HG02870 (cell line): Measurements from ENCODE around the gene TK1.

Source experiments
- ATAC-seq: cut with Tn5 transposase; IDR thresholded peaks from one replicate; pipeline ENCODE4 v1.9.1; 2021; ENCODE audit warnings: mild to moderate bottlenecking, moderate library complexity; ENCODE audit not compliant: unreplicated experiment

The TK1 gene

DNA sequence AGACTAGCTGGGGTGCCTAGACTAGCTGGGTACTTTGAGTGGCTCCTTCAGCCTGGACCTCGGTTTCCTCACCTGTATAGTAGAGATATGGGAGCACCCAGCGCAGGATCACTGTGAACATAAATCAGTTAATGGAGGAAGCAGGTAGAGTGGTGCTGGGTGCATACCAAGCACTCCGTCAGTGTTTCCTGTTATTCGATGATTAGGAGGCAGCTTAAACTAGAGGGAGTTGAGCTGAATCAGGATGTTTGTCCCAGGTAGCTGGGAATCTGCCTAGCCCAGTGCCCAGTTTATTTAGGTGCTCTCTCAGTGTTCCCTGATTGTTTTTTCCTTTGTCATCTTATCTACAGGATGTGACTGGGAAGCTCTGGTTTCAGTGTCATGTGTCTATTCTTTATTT is 36.2 kb upstream of the TK1 start:
- ATAC-seq: no peak

DNA sequence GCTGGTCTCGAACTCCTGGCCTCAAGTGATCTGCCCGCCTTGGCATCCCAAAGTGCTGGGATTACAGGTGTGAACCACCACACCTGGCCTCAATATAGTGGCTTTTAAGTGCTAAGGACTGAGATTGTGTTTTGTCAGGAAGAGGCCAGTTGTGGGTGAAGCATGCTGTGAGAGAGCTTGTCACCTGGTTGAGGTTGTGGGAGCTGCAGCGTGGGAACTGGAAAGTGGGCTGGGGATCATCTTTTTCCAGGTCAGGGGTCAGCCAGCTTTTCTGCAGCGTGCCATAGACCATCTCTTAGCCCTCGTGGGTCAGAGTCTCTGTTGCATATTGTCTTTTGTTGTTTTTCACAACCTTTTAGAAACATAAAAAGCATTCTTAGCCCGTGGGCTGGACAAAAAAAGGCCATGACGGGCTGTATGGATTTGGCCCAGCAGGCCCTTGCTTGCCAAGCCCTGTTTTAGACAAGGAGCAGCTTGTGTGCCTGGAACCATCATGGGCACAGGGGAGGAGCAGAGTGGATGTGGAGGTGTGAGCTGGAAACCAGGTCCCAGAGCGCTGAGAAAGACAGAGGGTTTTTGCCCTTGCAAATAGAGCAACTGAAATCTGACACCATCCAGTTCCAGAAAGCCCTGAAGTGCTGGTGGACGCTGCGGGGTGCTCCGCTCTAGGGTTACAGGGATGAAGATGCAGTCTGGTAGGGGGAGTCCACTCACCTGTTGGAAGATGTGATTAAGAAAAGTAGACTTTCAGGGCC is 32.7 kb upstream of the TK1 start:
- ATAC-seq: no peak

DNA sequence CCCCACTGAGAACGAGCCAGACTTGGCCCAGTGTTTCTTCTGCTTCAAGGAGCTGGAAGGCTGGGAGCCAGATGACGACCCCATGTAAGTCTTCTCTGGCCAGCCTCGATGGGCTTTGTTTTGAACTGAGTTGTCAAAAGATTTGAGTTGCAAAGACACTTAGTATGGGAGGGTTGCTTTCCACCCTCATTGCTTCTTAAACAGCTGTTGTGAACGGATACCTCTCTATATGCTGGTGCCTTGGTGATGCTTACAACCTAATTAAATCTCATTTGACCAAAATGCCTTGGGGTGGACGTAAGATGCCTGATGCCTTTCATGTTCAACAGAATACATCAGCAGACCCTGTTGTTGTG is 27.8 kb upstream of the TK1 start:
- no peak for ATAC-seq

DNA sequence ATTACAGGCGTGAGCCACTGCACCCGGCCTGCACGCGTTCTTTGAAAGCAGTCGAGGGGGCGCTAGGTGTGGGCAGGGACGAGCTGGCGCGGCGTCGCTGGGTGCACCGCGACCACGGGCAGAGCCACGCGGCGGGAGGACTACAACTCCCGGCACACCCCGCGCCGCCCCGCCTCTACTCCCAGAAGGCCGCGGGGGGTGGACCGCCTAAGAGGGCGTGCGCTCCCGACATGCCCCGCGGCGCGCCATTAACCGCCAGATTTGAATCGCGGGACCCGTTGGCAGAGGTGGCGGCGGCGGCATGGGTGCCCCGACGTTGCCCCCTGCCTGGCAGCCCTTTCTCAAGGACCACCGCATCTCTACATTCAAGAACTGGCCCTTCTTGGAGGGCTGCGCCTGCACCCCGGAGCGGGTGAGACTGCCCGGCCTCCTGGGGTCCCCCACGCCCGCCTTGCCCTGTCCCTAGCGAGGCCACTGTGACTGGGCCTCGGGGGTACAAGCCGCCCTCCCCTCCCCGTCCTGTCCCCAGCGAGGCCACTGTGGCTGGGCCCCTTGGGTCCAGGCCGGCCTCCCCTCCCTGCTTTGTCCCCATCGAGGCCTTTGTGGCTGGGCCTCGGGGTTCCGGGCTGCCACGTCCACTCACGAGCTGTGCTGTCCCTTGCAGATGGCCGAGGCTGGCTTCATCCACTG is 27.3 kb upstream of the TK1 start, which contains the start of gene BIRC5:
BIRC5 (plus strand) TSS at position 238 of the 690 bp plus-strand sequence; CDS start at position 302, 64 bp downstream.
- peak; percentile 68 for ATAC-seq

DNA sequence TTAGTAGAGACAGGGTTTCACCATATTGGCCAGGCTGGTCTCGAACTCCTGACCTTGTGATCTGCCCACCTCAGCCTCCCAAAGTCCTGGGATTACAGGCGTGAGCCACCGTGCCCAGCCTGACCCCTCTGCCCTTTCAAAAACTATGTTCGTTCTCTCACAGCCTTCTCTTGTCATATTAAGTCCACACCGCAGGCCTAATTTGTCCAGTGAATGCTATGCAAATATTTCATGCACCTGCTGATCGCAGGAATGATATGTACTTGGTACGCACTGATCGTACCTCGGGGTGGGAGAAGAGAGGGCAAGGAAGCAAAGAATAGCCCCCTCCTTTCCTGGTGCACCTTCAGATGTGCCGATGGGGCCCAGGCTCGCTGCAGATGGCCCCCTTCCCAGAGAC is 24.2 kb upstream of the TK1 start:
- no peak for ATAC-seq

DNA sequence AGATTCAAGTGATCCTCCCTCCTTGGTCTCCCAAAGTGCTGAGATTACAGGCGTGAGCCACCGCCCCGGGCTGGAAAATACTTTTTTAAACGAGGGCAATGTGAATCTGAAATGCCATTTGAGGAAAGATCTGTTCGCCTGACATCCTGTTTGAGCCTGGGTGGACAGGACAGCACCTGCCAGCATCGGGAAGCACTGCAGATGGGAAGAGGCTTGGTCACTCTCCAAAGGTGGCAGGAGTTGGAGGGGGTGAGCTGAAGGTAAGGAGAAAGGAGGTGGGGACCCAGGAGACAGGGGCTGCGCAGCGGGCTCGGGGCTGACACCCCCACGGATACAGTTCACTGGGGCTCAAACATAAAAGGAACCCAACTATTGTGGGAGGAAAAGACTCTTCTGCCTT is 23.3 kb upstream of the TK1 start:
- no peak for ATAC-seq

DNA sequence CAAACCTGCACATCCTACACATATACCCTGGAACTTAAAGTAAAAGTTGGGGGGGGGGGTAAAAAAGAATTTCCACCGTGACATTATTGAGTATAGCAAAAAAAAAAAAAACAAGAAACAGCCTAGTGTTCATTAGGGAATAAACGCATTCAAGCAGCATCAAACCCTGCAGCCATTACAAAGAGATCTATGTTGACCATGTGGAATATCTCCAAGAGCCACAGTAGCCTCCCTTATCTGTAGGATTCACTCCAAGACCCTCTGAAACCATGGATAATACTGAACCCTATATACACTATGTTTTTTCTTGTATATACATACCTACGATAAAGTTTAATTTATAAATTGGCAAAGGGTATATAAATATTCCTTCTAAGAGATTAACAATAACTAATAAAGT is 21.6 kb upstream of the TK1 start:
- no peak for ATAC-seq

DNA sequence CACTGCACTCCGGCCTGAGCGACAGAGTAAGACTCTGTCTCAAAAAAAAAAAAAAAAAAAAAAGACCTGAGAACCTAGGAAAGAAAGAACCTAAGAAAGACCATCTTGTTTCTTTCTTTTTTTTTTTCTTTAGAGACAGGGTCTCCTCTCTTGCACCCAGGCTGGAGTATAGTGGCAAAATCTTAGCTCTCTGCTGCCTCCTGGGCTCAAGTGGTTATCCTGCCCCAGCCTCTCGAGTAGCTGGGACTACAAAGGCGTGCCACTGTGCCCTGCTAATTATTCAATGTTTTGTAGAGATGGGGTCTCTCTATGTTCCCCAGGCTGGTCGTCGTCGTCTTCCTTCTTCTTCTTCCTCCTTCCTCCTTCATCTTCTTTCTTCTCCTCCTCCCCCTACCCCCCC is 19.4 kb upstream of the TK1 start:
- ATAC-seq: no peak

DNA sequence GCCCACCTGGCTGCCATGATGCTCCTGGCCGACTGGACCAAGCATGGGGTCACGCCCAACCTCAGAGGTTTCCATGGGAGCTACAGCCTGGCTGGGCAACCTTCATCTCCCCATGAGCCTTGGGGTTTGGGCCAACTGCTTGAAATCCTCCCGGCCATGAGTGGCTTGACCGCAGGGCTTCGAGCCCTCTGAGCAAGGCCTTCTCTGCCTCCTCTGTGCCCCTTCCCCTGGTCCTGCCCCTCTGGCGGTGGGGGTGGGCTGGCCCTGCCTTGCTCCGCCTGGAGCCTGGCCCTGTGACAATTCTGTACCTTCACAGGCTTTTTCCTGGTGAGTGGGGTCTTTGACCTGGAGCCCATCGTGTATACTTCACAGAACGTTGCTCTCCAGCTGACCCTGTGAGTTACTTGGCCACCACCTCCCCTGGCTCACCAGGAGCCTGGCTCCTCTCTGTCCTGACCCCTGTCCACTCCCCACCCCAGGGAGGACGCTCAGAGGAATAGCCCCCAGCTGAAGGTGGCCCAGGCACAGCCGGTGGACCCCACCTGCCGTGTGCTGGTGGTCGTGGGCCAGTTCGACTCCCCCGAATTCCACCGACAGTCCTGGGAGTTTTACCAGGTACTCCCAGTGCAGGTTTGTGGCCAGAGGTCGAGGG is 18.4 kb upstream of the TK1 start:
- ATAC-seq: no peak

DNA sequence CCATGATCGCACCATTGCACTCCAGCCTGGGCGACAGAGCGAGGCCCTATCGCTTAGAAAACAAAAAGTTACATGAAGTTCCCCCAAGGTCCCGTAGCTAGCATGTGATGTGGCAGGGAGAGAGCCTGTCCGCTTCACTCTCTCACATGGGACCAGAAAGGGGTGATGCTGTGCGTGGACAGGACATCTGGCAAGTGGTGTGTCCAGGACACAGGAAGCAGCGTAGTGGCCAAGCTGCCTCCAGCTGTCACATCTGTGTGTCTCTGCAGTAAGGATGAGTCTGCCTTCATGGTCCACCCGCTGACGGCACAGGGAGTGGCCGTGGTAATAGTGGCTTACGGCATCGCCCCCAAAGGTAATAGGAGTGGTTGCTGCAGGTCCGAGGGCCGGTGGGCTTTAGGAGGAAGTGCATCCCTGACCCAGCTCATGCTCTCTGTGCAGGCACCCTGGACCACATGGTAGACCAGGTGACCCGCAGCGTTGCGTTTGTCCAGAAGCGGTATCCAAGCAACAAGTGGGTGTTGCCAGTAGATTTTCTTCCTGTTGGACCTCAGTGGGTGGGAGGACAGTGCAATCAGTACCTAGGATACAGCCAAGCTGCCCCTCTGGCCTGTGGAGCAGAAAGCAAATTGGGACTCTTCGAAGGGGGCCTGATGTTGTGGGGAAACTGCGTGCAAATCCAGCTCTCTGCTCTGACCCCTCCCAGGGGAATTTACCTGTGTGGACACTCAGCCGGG is 17.7 kb upstream of the TK1 start:
- ATAC-seq: no peak

DNA sequence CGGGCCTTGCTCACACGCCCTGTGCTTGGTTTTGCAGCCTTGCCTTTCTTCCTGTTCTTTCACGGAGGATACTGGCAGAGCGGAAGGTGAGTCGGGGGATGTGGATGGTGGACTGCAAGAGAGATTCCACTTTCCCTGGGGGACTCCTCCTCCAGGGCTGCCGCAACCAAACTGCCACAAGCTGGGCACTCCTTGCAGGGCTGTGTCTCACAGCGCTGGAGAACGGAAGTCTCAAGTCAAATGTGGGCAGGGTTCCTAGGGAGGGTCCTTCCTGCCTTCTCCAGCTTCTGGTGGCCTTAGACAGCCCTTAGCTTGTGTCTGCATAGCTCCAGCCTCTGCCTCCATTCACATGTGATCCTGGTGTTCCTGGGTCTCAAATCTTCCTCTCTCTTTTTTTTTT is 15.8 kb upstream of the TK1 start:
- no peak for ATAC-seq

DNA sequence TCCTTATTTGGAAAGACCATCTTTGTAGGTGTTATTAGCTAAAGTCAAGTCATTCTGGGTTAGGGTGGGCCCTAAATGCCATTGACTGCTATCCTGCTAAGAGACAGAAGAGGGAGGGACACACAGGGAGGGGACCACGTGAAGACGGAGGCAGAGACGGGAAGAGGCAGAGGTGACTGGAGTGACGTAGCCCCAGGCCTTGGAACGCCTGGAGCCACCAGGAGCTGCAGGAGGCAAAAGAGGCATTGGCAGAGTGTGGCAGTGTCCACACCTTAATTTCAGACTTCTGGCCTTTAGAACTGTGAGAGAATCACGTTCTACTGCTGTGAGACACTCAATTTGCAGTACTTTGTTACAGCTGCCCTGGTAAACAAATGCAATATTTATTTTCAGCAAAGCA is 13.6 kb upstream of the TK1 start:
- ATAC-seq: no peak

DNA sequence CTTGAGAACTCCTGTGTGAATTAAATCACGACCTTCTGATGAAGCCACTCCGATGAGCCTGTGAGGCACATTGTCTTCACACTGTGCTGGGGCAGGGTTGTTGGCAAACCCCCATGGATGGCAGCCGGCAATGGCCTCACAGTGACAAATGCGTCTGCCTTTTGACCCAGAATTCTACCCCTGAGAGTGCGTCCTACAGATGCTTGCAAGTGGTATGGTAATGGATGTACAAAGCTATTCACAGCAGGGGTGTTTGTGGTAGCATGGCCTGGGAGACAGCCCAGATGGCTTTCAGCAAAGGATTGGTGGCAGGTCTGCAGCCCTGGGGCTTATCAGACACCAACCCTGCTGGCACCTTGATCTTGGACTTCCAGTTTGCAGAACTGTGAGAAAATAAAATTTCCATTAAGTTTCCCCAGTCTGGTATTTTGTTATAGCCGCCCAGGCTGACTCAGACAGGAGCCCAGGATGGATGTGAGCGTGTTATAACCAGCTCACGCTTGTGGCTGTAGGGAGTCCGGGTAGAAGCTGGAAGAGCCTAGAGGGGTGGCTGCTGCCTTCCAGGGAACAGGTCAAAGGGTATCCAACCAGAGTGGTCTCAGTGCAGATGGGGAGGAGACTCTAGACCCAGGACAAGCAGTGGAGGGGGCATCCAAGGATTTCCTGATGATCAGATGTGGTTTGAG is 10.4 kb upstream of the TK1 start:
- ATAC-seq: no peak

DNA sequence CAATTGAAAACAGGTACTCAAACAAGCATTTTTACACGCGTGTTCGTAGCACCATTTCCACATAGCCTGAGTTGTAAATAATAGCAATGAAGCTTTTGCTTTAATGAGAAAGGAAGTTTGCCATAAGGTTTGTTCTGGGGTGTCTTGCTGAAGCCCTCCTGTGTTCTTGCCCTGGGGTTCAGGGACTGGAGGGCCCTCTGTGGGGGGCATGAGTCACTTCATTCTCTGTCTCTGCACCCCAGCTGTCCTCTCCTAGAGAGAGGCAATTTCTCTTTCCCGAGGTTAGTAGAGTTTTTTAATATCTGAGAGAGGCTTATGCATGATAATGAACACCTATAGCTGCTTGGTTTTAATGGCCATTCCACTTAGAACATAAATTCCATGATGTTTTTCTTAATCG is 9.9 kb upstream of the TK1 start:
- no peak for ATAC-seq

DNA sequence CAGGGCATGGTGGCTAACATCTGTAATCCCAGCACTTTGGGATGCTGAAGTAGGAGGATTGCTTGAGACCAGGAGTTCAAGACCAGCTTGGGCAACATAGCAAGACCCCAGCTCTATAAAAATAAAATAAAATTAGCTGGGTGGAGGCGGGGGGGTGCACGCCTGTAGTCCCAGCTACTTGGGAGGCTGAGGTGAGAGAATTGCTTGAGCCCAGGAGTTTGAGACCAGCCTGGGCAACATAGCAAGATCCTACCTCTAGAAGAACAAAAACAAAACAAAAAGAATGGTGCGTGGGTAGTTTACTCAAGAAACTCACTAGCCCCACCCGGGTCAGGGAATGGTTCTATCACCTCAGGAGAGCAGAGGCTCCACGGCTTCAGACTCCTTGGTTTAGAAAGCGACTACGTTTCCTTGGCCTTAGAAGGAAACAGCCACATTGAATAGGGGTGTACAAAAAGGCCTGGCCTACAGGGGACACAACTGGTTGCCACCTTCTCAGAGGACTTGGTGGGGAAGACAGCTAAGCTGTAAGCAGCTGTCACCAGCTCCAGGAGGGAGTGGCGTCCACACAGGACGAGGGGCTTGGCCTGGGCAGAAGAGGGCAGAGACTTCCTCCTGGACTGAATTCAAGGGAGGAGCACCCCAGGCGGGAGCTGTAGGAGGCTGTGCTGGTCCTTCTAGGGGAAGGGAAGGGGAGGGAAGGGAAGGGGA is 716 bp downstream of the TK1 start:
- no peak for ATAC-seq

DNA sequence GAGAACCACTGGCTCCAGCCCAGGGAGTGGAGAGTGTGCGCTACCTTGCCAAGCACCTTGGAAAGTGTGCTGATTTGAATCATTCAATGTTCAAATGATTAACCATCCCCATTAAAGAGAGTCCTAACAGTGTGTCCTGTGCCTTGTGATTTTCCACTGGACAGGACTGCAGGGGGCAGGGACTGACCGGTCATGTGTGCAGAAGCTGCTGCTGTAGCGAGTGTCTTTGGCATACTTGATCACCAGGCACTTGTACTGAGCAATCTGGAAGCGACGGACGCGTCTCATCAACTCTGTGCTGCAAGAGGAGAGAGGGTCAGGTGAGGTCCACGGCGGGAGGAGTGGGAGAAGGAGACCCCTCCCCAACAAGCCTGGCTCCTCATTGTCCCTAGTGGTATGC is 2.0 kb downstream of the TK1 start:
- no peak for ATAC-seq

DNA sequence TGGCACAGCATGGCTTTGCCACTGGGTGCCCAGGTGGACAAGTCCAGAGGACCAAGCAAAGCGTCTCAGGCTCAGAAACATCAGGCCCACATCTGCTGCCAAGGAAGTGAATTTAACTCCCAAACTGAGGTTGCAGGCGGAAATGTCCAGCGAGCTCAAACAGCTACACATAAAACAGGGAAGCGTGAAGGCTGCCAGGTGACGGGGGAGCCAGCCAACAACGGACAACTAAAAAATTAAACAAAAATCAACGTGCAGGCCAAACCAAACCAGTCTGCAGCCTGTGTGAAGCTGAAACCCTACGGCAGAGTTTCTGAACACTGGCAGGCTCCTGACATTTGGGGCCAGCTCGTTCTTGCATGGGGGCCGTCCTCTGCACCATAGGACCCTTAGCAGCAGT is 2.5 kb downstream of the TK1 start:
- ATAC-seq: no peak

DNA sequence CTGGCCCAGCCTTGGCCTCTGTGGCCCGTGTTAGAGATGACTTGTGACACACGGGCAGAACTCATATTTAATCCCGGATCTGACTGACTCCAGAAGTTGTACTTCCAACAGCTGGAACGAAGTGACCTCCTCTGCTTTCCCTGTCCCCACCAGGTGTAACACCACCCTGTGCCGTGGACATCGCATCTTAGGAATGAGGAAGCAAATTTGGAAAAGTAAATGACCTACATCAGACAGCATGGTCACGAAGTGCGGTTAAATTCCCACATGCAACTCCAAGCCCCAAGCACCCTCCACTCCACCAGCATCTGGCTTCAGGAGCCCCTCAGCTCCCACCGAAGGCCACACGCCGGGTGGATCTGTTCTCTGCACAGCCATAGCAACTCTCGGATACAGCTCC is 2.9 kb downstream of the TK1 start:
- no peak for ATAC-seq

DNA sequence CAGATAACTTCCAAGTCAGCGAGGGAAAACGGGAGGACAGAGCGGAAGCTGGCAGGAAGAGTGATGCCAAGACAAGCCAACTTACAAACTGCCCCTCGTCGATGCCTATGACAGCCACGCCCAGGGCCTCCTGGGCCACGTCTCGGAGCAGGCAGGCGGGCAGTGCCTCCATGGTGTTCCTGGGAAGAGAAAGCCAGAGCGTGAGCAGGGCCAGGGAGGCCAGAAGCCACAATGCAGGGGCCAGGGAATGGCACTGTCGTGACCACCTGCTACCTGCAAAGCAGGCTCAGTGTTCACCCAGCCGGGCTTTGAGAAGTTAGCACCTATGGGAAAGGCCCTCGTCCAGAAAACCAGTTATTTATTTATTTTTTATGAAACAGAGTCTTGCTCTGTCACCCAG is 4.3 kb downstream of the TK1 start:
- ATAC-seq: no peak

DNA sequence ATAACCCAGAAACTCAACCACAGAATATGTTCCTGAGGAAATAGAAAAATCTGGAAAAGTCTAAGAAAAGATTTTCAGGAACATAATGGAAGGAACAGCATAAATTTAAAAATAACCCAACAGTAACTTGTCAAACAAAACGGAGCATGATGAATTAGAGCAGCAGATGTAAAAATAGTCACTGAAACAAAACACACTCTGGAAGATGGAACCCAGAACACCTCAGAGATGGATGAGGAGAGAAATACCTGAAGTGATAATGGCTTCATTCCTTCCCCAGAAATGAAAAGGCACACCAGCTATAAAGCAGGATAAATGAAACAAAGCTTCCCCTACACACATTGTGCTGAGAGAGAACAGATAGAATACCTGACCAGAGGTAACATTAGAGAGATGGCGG is 6.3 kb downstream of the TK1 start:
- ATAC-seq: no peak
